C4-2B (cell line): ENCODE data around the gene BRAF.

Source experiments
- CTCF ChIP-seq: fragments of 450-650 bp; conservative IDR thresholded peaks from 2 replicates; pipeline ENCODE4 v1.5.1; 2017; ENCODE audit warnings: mild to moderate bottlenecking
- ZFX ChIP-seq: fragments of 450-650 bp; IDR thresholded peaks from 2 replicates; pipeline ENCODE4 v1.6.1; 2017

GRCh38 chr7:140972876-140973829 lies 48.4 kb upstream of the BRAF start:
- no peak for TF ChIP-seq CTCF
- TF ChIP-seq ZFX: no peak
